ENCODE data around the gene BAG3. TPM values are rescaled to one million over a fixed set of nuclear protein-coding genes. Genes with fewer than 3 reads are reported as not detected.

Gene BAG3
- total and polyA plus RNA-seq, 4 donors: 16.8 to 44.8 (median 35.1) TPM

- H3K9me3 ChIP-seq (ENCODE audit: control insufficient read depth in 4 of 4, insufficient read depth in 3 of 4, low read length in 3 of 4): no peaks in the 10 kb centered on the region
- peaks cover 0 to 15% (median 4%) of the 10 kb centered on the region in 5 donors for H3K4me1 ChIP-seq (ENCODE audit: control insufficient read depth in 5 of 5, insufficient read depth in 5 of 5, low read length in 5 of 5)
- H3K9ac ChIP-seq (ENCODE audit: insufficient read depth in 1 of 2, low read length in 2 of 2): peak overlapping the region in 1 of 2 donors; percentile 82
- no peak for DNase-seq
- 0 to 1% methylated on average over 30 to 32 of the region's 32 CpGs for WGBS, 2 donors
- H3K4me3 ChIP-seq: peak overlapping the region; percentile 59
- H3K27me3 ChIP-seq (ENCODE audit: control insufficient read depth in 3 of 3, insufficient read depth in 3 of 3, low read length in 2 of 3): no peaks in the 10 kb centered on the region
- TF ChIP-seq CTCF (IDR thresholded peaks at IDR 0.05; ENCODE audit: control extremely low read depth, extremely low read depth): no peak
- no peak for ATAC-seq (ENCODE audit: insufficient read depth, low FRiP score)
- no peaks in the 10 kb centered on the region for H3K36me3 ChIP-seq (ENCODE audit: control insufficient read depth in 4 of 4, insufficient read depth in 4 of 4, low read length in 4 of 4)
- peak overlapping the region; percentile 79 to 94 for H3K27ac ChIP-seq (ENCODE audit: low read depth in 1 of 2, low read length in 1 of 2)
These were observed 74.3 kb downstream of the BAG3 start for GRCh38 chr10:119725517-119725827.

- ATAC-seq (ENCODE audit: insufficient read depth, low FRiP score) (peak; percentile 99), DNase-seq (peak; percentile 99 to 100 (median 99))
- Histone ChIP-seq H3K4me3 (peak within 1 kb of the TSS; percentile 86), H3K36me3 (ENCODE audit: control insufficient read depth in 4 of 4, insufficient read depth in 4 of 4, low read length in 4 of 4) (no peaks in the 10 kb centered on the region), H3K9me3 (ENCODE audit: control insufficient read depth in 4 of 4, insufficient read depth in 3 of 4, low read length in 3 of 4) (no peaks in the 10 kb centered on the region), H3K27ac (ENCODE audit: low read depth in 1 of 2, low read length in 1 of 2) (peak within 1 kb of the TSS; percentile 84 to 94), H3K27me3 (ENCODE audit: control insufficient read depth in 3 of 3, insufficient read depth in 3 of 3, low read length in 2 of 3) (no peaks in the 10 kb centered on the region), H3K9ac (ENCODE audit: insufficient read depth in 1 of 2, low read length in 2 of 2) (peak within 1 kb of the TSS in 1 of 2 donors; percentile 82), H3K4me1 (ENCODE audit: control insufficient read depth in 5 of 5, insufficient read depth in 5 of 5, low read length in 5 of 5) (peaks cover 0 to 15% (median 4%) of the 10 kb centered on the region in 5 donors)
- peak; percentile 10 for TF ChIP-seq CTCF (IDR thresholded peaks at IDR 0.05; ENCODE audit: control extremely low read depth, extremely low read depth)
- 0% methylated on average over 70 to 94 of the region's 95 CpGs for WGBS, 2 donors
These were observed 74.9 kb downstream of the BAG3 start, which contains the start of gene INPP5F for GRCh38 chr10:119725828-119726675. INPP5F (plus strand) TSS chr10:119726050; CDS start chr10:119726263, 213 bp downstream.

GRCh38 chr10:119726676-119727261 is 75.6 kb downstream of the BAG3 start:
- Histone ChIP-seq H3K27me3 (ENCODE audit: control insufficient read depth in 3 of 3, insufficient read depth in 3 of 3, low read length in 2 of 3) (no peaks in the 10 kb centered on the region), H3K9me3 (ENCODE audit: control insufficient read depth in 4 of 4, insufficient read depth in 3 of 4, low read length in 3 of 4) (no peaks in the 10 kb centered on the region), H3K9ac (ENCODE audit: insufficient read depth in 1 of 2, low read length in 2 of 2) (peak overlapping the region in 1 of 2 donors; percentile 17), H3K27ac (ENCODE audit: low read depth in 1 of 2, low read length in 1 of 2) (peak overlapping the region; percentile 84 to 93), H3K36me3 (ENCODE audit: control insufficient read depth in 4 of 4, insufficient read depth in 4 of 4, low read length in 4 of 4) (no peaks in the 10 kb centered on the region), H3K4me1 (ENCODE audit: control insufficient read depth in 5 of 5, insufficient read depth in 5 of 5, low read length in 5 of 5) (peaks cover 0 to 15% (median 4%) of the 10 kb centered on the region in 5 donors), H3K4me3 (peak overlapping the region; percentile 86)
- ATAC-seq (ENCODE audit: insufficient read depth, low FRiP score) (no peak), DNase-seq (peak in 2 of 3 donors; percentile 18 to 19)
- TF ChIP-seq CTCF (IDR thresholded peaks at IDR 0.05; ENCODE audit: control extremely low read depth, extremely low read depth): no peak
- WGBS, 2 donors: 48 to 53% methylated on average over 14 of the region's 14 CpGs

Other genes starting within 250 kb of the BAG3 start
- 10 to 100 TPM; 17.0 to 24.6 TPM for gene RGS10, start 108.7 kb upstream of the BAG3 start, total RNA-seq
- gene RGS10, start 108.7 kb upstream of the BAG3 start, polyA plus RNA-seq: 10 to 100 TPM; 35.0 to 43.4 TPM
- 100 to 1,000 TPM in 1 of 2 donors, 10 to 100 TPM in 1; 77.0 to 149 TPM for gene TIAL1, start 54.4 kb upstream of the BAG3 start, total RNA-seq
- 10 to 100 TPM; 44.0 to 53.9 TPM for gene TIAL1, start 54.4 kb upstream of the BAG3 start, polyA plus RNA-seq
- gene INPP5F, start 74.7 kb downstream of the BAG3 start, total RNA-seq: 10 to 100 TPM; 14.3 to 22.9 TPM
- gene INPP5F, start 74.7 kb downstream of the BAG3 start, polyA plus RNA-seq: 1 to 10 TPM; 5.6 to 5.9 TPM
- 10 to 100 TPM; 52.0 to 53.0 TPM for gene MCMBP, start 221.5 kb downstream of the BAG3 start, total RNA-seq
- gene MCMBP, start 221.5 kb downstream of the BAG3 start, polyA plus RNA-seq: 10 to 100 TPM; 25.8 to 48.4 TPM
- 10 to 100 TPM; 43.1 to 69.4 TPM for gene SEC23IP, start 241.3 kb downstream of the BAG3 start, total RNA-seq
- 10 to 100 TPM in 1 of 2 donors, 1 to 10 TPM in 1; 9.3 to 17.0 TPM for gene SEC23IP, start 241.3 kb downstream of the BAG3 start, polyA plus RNA-seq